Panc1 (cell line): ENCODE results near the gene ABCC11. TPM values are rescaled to one million over a fixed set of nuclear protein-coding genes. Genes with fewer than 3 reads are reported as not detected.

Experiments used
- ATAC-seq: fragments of 200-7000 bp; cut with Tn5 transposase; 2 replicates; pipeline ENCODE4 v1.9.1; 2020; ENCODE audit warnings: mild to moderate bottlenecking, moderate library complexity
- BruUV-seq: library from RNA; stranded (reverse); fragments of 400-500 nt; replicated peaks from 2 replicates; lab custom pipeline; 2021; lab: Mats Ljungman, UMichigan
- CTCF ChIA-PET: fragments of 300-600 bp; sonication (Branson Sonifier 250); formaldehyde crosslinking; loops from one replicate; lab custom pipeline; 2022; ENCODE audit warnings: antibody characterized with exemption; lab: Charles Lee
- POLR2A ChIA-PET: fragments of 300-600 bp; sonication (Branson Sonifier 250); formaldehyde crosslinking; loops from one replicate; lab custom pipeline; 2022; ENCODE audit warnings: antibody characterized with exemption; lab: Charles Lee
- DNase-seq: peaks from one replicate; pipeline ENCODE4 v3.0.0-alpha.2; 2010; ENCODE audit warnings: low read depth, low spot score
- H3K27ac ChIP-seq: 2 replicates; pipeline ENCODE4 v1.5.1; 2011; ENCODE audit warnings: mild to moderate bottlenecking, low read length, inconsistent platforms
- H3K27me3 ChIP-seq: fragments of 200-500 bp; sonication (Bioruptor generic); 2 replicates; pipeline ENCODE4 v1.6.0; 2014; ENCODE audit warnings: low read length, inconsistent platforms; ENCODE audit not compliant: control insufficient read depth, insufficient read depth
- H3K36me3 ChIP-seq: fragments of 200-500 bp; sonication (Bioruptor generic); 2 replicates; pipeline ENCODE4 v1.5.1; 2014; ENCODE audit warnings: inconsistent platforms, mild to moderate bottlenecking, low read length, moderate library complexity; ENCODE audit not compliant: control insufficient read depth, insufficient read depth
- H3K4me1 ChIP-seq: 2 replicates; pipeline ENCODE4 v1.5.1; 2011; ENCODE audit warnings: inconsistent platforms, mild to moderate bottlenecking, low read length, moderate library complexity; ENCODE audit not compliant: control insufficient read depth, insufficient read depth
- H3K4me3 ChIP-seq, 2 experiments: 2 replicates each; pipeline ENCODE4 v1.5.1; 2011 to 2012; ENCODE audit warnings: low read depth in 2 of 2, low read length in 2 of 2, mild to moderate bottlenecking in 2 of 2, inconsistent platforms in 1 of 2, moderate library complexity in 1 of 2
- H3K9me3 ChIP-seq: fragments of 200-500 bp; sonication (Bioruptor generic); 2 replicates; pipeline ENCODE4 v1.5.1; 2014; ENCODE audit warnings: low read depth, mild to moderate bottlenecking, inconsistent platforms, low read length, moderate library complexity; ENCODE audit not compliant: control insufficient read depth, insufficient read depth
- CTCF ChIP-seq: fragments of 450-650 bp; IDR thresholded peaks from 2 replicates; pipeline ENCODE4 v1.5.1; 2017; ENCODE audit warnings: mild to moderate bottlenecking
- POLR2AphosphoS5 ChIP-seq: IDR thresholded peaks from 2 replicates; pipeline ENCODE4 v1.6.1; 2012; ENCODE audit warnings: mild to moderate bottlenecking, low read depth, low read length, moderate library complexity
- REST ChIP-seq, 2 experiments: IDR thresholded peaks; 2 replicates each; pipeline ENCODE4 v1.6.1; 2011 to 2012; ENCODE audit warnings: low read depth in 2 of 2, control low read depth in 1 of 2, low read length in 1 of 2, mild to moderate bottlenecking in 1 of 2, moderate library complexity in 1 of 2; ENCODE audit not compliant: insufficient read depth in 1 of 2
- SIN3A ChIP-seq: IDR thresholded peaks from 2 replicates; pipeline ENCODE4 v1.6.1; 2012; ENCODE audit warnings: low read depth, mild to moderate bottlenecking, low read length, moderate library complexity, borderline replicate concordance; ENCODE audit not compliant: insufficient read depth
- TCF7L2 ChIP-seq: IDR thresholded peaks from 2 replicates; pipeline ENCODE4 v1.6.1; 2011; ENCODE audit warnings: mild to moderate bottlenecking, low read depth, low read length, inconsistent platforms
- in situ Hi-C: cut with HindIII; loops from 2 replicates; pipeline ENCODE4 v1.10.0; 2016; ENCODE audit warnings: low sequenced_read_pairs, low pct_unique_long_range_greater_than_20kb
- intact Hi-C: fragments of 100-400 bp; cut with micrococcal nuclease; formaldehyde crosslinking; loops from one replicate; pipeline ENCODE4 v1.10.0; 2022; ENCODE audit not compliant: unreplicated experiment
- total RNA-seq: library from RNA; stranded (reverse); gene quantifications from one replicate; pipeline ENCODE4 v1.2.1, GENCODE V29; 2021; ENCODE audit not compliant: unreplicated experiment

ABCC11 gene
- total RNA-seq, 1 experiment from 2014 or later: not detected

GRCh38 chr16:48217708-48218107 lies 29.6 kb downstream of the ABCC11 start:
- no peak for TF ChIP-seq TCF7L2
- TF ChIP-seq SIN3A: no peak
- Histone ChIP-seq H3K27me3 (no peaks in the 10 kb centered on the region), H3K36me3 (no peaks in the 10 kb centered on the region), H3K27ac (no peak overlapping the region), H3K9me3 (no peaks in the 10 kb centered on the region), H3K4me3 (no peak overlapping the region), H3K4me1 (no peaks in the 10 kb centered on the region)
- intact Hi-C loops (no loop called here), in situ Hi-C loops (no loop called here)
- BruUV-seq: no TSS peak
- no peak for ATAC-seq
- ChIA-PET CTCF (no interaction called here), POLR2A (no interaction called here)
- DNase-seq: no peak

- no peak for DNase-seq
- BruUV-seq: no TSS peak
Measured at GRCh38 chr16:48215738-48216137, 31.6 kb downstream of the ABCC11 start.

More at GRCh38 chr16:48215738-48216137, 31.6 kb downstream of the ABCC11 start:
- Histone ChIP-seq H3K9me3 (no peaks in the 10 kb centered on the region), H3K27me3 (no peaks in the 10 kb centered on the region), H3K4me1 (no peaks in the 10 kb centered on the region), H3K4me3 (no peak overlapping the region), H3K27ac (no peak overlapping the region), H3K36me3 (no peaks in the 10 kb centered on the region)
- no peak for ATAC-seq
- intact Hi-C loops (no loop called here), in situ Hi-C loops (no loop called here)
- ChIA-PET CTCF (no interaction called here), POLR2A (no interaction called here)
- TF ChIP-seq CTCF (no peak), SIN3A (no peak), TCF7L2 (no peak), POLR2AphosphoS5 (no peak), REST (IDR thresholded peaks at IDR 0.05; ENCODE audit: insufficient read depth in 1 of 2, low read depth in 2 of 2, low read length in 1 of 2) (no peak)
